Activated CD8-positive, alpha-beta T cell treated with anti-CD3 and anti-CD28 coated beads for 36 hours (primary cell): Measurements from ENCODE around the gene SIGLEC7. TPM values are rescaled to one million over a fixed set of nuclear protein-coding genes. Genes with fewer than 3 reads are reported as not detected.

Experiments
- ATAC-seq: fragments of 200-7000 bp; cut with Tn5 transposase; one replicate; pipeline ENCODE4 v1.10.0; 2021; ENCODE audit warnings: mild to moderate bottlenecking, moderate library complexity
- CTCF ChIA-PET: fragments of 350-600 bp; sonication (Branson Sonifier 250); formaldehyde crosslinking; loops from one replicate; lab custom pipeline; 2021; ENCODE audit warnings: antibody characterized with exemption; lab: Charles Lee
- POLR2A ChIA-PET: fragments of 350-600 bp; sonication (Branson Sonifier 250); formaldehyde crosslinking; loops from one replicate; lab custom pipeline; 2021; ENCODE audit warnings: antibody characterized with exemption; lab: Charles Lee
- DNase-seq: peaks from one replicate; pipeline ENCODE4 v3.0.0-alpha.2; 2020
- H3K27ac Mint-ChIP-seq: one replicate; pipeline ENCODE4 v1.8.0; 2021; ENCODE audit warnings: mild to moderate bottlenecking, mixed read lengths
- H3K27me3 Mint-ChIP-seq: one replicate; pipeline ENCODE4 v1.8.0; 2021; ENCODE audit warnings: mixed read lengths
- H3K36me3 Mint-ChIP-seq: one replicate; pipeline ENCODE4 v1.8.0; 2021; ENCODE audit warnings: low read depth, mixed read lengths
- H3K4me1 Mint-ChIP-seq: one replicate; pipeline ENCODE4 v1.8.0; 2021; ENCODE audit warnings: low read depth, mixed read lengths
- H3K4me3 Mint-ChIP-seq: one replicate; pipeline ENCODE4 v1.8.0; 2021; ENCODE audit warnings: mild to moderate bottlenecking, moderate library complexity, mixed read lengths
- H3K9me3 Mint-ChIP-seq: one replicate; pipeline ENCODE4 v1.8.0; 2021; ENCODE audit warnings: mixed read lengths
- CTCF ChIP-seq: fragments of 200-600 bp; IDR thresholded peaks from one replicate; pipeline ENCODE4 v1.8.0; 2022; ENCODE audit warnings: antibody characterized with exemption, mild to moderate bottlenecking
- intact Hi-C: fragments of 100-400 bp; cut with micrococcal nuclease; formaldehyde crosslinking; loops from one replicate; pipeline ENCODE4 v1.10.0; 2022
- total RNA-seq, 2 experiments: library from RNA; stranded (reverse); gene quantifications; one replicate each; pipeline ENCODE4 v1.2.3, GENCODE V29; 2021

Gene SIGLEC7
- total RNA-seq, 2 experiments from 2014 or later: not detected

- DNase-seq: peak; percentile 30
- H3K4me3 Mint-ChIP-seq: no peak overlapping the region
- no peak for TF ChIP-seq CTCF
- intact Hi-C loops: no loop called here
- no peaks in the 10 kb centered on the region for H3K36me3 Mint-ChIP-seq
- ChIA-PET CTCF (interaction anchor here (1.5 to 3.3 kb wide), 2 partner anchors 14 to 23 kb away, joined by 6 to 9 read pairs; no protein-coding TSS in a partner anchor), POLR2A (interaction anchor here (0.6 to 1.2 kb wide), 3 partner anchors 10 to 584 kb away, joined by 3 to 4 read pairs (median 3); no protein-coding TSS in a partner anchor)
- H3K27me3 Mint-ChIP-seq: no peaks in the 10 kb centered on the region
- H3K27ac Mint-ChIP-seq: peak overlapping the region; percentile 27
- peak; percentile 88 for ATAC-seq
- H3K9me3 Mint-ChIP-seq: no peaks in the 10 kb centered on the region
- peaks cover 38% of the 10 kb centered on the region for H3K4me1 Mint-ChIP-seq
Observed at GRCh38 chr19:51114087-51114729, 27.9 kb upstream of the SIGLEC7 start.

DNA sequence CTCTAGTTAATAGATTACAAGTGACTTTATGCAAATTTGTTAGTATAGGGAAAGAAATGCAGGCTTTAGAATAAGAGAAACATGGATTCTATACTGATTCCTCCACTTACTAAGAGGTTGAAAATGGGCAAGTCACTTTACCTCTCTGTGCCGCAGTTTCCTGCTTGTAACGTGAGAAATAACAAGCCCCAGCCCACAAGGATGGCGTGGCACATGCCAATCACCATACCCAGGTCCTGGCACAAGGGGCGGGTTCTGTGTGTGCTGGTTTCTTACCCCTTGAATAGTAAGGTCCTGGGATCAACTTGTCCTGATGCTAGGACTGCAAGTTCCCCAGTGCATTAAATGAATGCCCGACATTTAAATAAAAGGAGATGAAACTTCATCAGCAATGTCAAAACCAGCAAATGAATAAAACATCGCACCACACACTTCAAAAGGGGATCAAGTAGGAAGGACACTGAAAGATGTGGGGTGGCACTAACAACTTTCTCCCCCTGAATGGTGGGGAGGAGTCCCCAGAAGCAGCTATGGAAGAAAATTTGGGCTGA, 25.3 kb upstream of the SIGLEC7 start:
- DNase-seq (peak; percentile 62), ATAC-seq (peak; percentile 29)
- peaks cover 44% of the 10 kb centered on the region for H3K4me1 Mint-ChIP-seq
- no peak for TF ChIP-seq CTCF
- no peaks in the 10 kb centered on the region for H3K36me3 Mint-ChIP-seq
- intact Hi-C loops: no loop called here
- no peak overlapping the region for H3K4me3 Mint-ChIP-seq
- CTCF ChIA-PET: interaction anchor here (3.3 kb wide), 1 partner anchor 11 kb away, joined by 9 read pairs; no protein-coding TSS in a partner anchor
- H3K9me3 Mint-ChIP-seq: no peaks in the 10 kb centered on the region
- POLR2A ChIA-PET: no interaction called here
- peak overlapping the region; percentile 16 for H3K27ac Mint-ChIP-seq
- H3K27me3 Mint-ChIP-seq: no peaks in the 10 kb centered on the region

GRCh38 chr19:51119101-51119500, 23.0 kb upstream of the SIGLEC7 start:
- POLR2A ChIA-PET: no interaction called here
- intact Hi-C loops: no loop called here
- Mint-ChIP-seq H3K4me3 (no peak overlapping the region), H3K27ac (no peak overlapping the region), H3K9me3 (no peaks in the 10 kb centered on the region), H3K36me3 (peaks cover 2% of the 10 kb centered on the region), H3K4me1 (peaks cover 61% of the 10 kb centered on the region), H3K27me3 (no peaks in the 10 kb centered on the region)
- CTCF ChIA-PET: interaction anchor here (1.0 kb wide), 1 partner anchor 39 kb away, joined by 4 read pairs; no protein-coding TSS in a partner anchor
- ATAC-seq: no peak
- DNase-seq: no peak
- no peak for TF ChIP-seq CTCF

GRCh38 chr19:51119611-51120010, 22.5 kb upstream of the SIGLEC7 start:
- H3K9me3 Mint-ChIP-seq: no peaks in the 10 kb centered on the region
- DNase-seq (no peak), ATAC-seq (no peak)
- no peak overlapping the region for H3K27ac Mint-ChIP-seq
- intact Hi-C loops: no loop called here
- peaks cover 2% of the 10 kb centered on the region for H3K36me3 Mint-ChIP-seq
- no peaks in the 10 kb centered on the region for H3K27me3 Mint-ChIP-seq
- no peak for TF ChIP-seq CTCF
- H3K4me3 Mint-ChIP-seq: no peak overlapping the region
- CTCF ChIA-PET: interaction anchor here (1.3 kb wide), 1 partner anchor 9 kb away, joined by 3 read pairs; no protein-coding TSS in a partner anchor
- POLR2A ChIA-PET: no interaction called here
- peaks cover 61% of the 10 kb centered on the region for H3K4me1 Mint-ChIP-seq

GRCh38 chr19:51120160-51120559, 21.9 kb upstream of the SIGLEC7 start:
- no peak overlapping the region for H3K4me3 Mint-ChIP-seq
- DNase-seq (no peak), ATAC-seq (no peak)
- H3K9me3 Mint-ChIP-seq: no peaks in the 10 kb centered on the region
- no peak overlapping the region for H3K27ac Mint-ChIP-seq
- H3K4me1 Mint-ChIP-seq: peaks cover 61% of the 10 kb centered on the region
- TF ChIP-seq CTCF: no peak
- CTCF ChIA-PET: interaction anchor here (1.3 kb wide), 1 partner anchor 8 kb away, joined by 3 read pairs; no protein-coding TSS in a partner anchor
- no peaks in the 10 kb centered on the region for H3K27me3 Mint-ChIP-seq
- POLR2A ChIA-PET: no interaction called here
- intact Hi-C loops: no loop called here
- H3K36me3 Mint-ChIP-seq: peaks cover 2% of the 10 kb centered on the region
